ENCODE results near the gene TRPV5. TPM values are rescaled to one million over a fixed set of nuclear protein-coding genes. Genes with fewer than 3 reads are reported as not detected.

TRPV5 gene
- total RNA-seq, 3 donors from 2014 or later (not counting 1 experiment from before 2014, with no cell fraction given), result not detected

DNA sequence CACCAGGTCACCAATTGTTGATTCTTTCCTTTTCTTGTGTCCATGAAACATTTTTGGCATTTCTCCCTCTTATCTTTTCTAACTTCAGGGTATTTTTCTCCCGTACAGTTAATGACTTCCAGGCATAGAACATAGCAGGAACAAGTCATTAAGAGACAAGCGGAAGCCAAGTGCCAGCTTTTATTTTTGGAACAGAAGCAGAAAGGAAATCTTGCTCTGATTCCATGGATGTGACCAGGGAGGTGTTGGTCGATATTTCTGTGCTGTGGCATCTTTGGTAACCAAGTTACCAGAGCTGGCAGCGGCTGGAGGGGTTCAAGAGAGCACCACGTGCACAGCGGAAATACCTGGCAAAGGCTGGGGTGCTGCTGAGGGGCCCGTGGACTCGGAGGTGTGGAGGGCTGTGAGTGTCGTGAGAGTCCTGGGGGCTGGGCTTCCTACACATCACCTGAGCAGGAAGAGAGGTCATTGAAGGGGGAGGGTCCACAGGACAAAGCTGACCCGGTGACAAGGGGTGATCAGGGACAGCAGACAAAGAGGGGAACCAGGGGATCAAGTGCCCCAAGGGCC lies 7.5 kb upstream of the TRPV5 start:
- Mint-ChIP-seq H3K27me3 (ENCODE audit: low read depth in 2 of 2) (peaks cover 10 to 16% of the 10 kb centered on the region in 2 donors), H3K4me3 (no peak overlapping the region), H3K9me3 (no peaks in the 10 kb centered on the region), H3K36me3 (no peaks in the 10 kb centered on the region), H3K27ac (no peak overlapping the region), H3K4me1 (no peaks in the 10 kb centered on the region)
- Histone ChIP-seq H3K27ac (ENCODE audit: low read length) (no peak overlapping the region), H3K27me3 (ENCODE audit: control insufficient read depth, insufficient read depth, low read length) (no peaks in the 10 kb centered on the region), H3K36me3 (ENCODE audit: control insufficient read depth, insufficient read depth, low read length) (no peaks in the 10 kb centered on the region), H3K9me3 (ENCODE audit: control insufficient read depth, insufficient read depth, low read length) (no peaks in the 10 kb centered on the region), H3K4me1 (ENCODE audit: control insufficient read depth, insufficient read depth, low read length) (no peaks in the 10 kb centered on the region), H3K4me3 (ENCODE audit: low read length) (no peak overlapping the region)
- TF ChIP-seq, protein P1, sequence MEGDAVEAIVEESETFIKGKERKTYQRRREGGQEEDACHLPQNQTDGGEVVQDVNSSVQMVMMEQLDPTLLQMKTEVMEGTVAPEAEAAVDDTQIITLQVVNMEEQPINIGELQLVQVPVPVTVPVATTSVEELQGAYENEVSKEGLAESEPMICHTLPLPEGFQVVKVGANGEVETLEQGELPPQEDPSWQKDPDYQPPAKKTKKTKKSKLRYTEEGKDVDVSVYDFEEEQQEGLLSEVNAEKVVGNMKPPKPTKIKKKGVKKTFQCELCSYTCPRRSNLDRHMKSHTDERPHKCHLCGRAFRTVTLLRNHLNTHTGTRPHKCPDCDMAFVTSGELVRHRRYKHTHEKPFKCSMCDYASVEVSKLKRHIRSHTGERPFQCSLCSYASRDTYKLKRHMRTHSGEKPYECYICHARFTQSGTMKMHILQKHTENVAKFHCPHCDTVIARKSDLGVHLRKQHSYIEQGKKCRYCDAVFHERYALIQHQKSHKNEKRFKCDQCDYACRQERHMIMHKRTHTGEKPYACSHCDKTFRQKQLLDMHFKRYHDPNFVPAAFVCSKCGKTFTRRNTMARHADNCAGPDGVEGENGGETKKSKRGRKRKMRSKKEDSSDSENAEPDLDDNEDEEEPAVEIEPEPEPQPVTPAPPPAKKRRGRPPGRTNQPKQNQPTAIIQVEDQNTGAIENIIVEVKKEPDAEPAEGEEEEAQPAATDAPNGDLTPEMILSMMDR (IDR thresholded peaks at IDR 0.05), result no peak
- DNase-seq, result no peak
- ATAC-seq, result no peak
- intact Hi-C loops (cut with micrococcal nuclease), result no loop called here
- 75% methylated on average over 10 of the region's 10 CpGs for WGBS (ENCODE audit: insufficient coverage)

DNA sequence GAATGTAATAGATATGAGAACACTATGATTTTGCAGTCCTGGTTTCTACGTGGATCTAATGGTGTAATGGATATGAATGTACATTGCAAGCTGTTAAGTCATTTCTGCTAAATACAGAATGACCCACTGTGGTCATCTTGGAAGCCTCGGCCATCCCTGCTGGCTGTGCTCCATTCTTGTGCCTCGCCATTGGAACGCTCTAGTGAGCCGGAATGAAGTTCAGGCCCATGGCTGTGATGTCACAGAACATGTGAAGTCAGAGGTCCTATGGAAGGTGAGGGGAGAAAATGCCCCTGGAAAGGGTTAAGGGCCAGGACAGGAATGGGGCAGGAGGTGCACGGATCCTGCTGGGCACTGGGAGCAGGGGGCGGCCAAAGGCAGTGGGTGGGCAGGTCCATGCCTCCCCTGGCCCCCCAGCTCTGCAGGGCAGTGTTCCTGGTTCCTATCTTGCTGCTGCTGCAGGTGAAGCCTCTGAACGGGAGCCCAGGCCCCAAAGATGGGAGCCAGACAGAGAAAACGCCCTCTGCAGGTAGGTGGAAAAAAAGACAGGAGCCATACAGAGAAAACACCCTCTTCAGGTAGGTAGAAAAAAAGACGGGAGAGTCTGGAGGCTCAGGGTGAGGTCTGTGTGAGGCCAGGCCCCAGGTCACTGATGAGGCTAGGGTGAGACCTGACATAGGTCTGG lies 5.8 kb upstream of the TRPV5 start, which contains the start of gene LLCFC1:
Gene LLCFC1 (plus strand): TSS at position 259 of the 685 bp plus-strand sequence. CDS start 138 bp downstream, at position 397.
- Mint-ChIP-seq H3K27me3 (ENCODE audit: low read depth in 2 of 2) (peaks cover 6 to 10% of the 10 kb centered on the region in 2 donors), H3K4me3 (no peak within 1 kb of the TSS), H3K4me1 (no peaks in the 10 kb centered on the region), H3K36me3 (no peaks in the 10 kb centered on the region), H3K27ac (no peak within 1 kb of the TSS), H3K9me3 (no peaks in the 10 kb centered on the region)
- Histone ChIP-seq H3K4me3 (ENCODE audit: low read length) (no peak within 1 kb of the TSS), H3K9me3 (ENCODE audit: control insufficient read depth, insufficient read depth, low read length) (no peaks in the 10 kb centered on the region), H3K27me3 (ENCODE audit: control insufficient read depth, insufficient read depth, low read length) (no peaks in the 10 kb centered on the region), H3K27ac (ENCODE audit: low read length) (no peak within 1 kb of the TSS), H3K4me1 (ENCODE audit: control insufficient read depth, insufficient read depth, low read length) (no peaks in the 10 kb centered on the region), H3K36me3 (ENCODE audit: control insufficient read depth, insufficient read depth, low read length) (no peaks in the 10 kb centered on the region)
- DNase-seq, result peak in 1 of 2 donors; percentile 27
- ATAC-seq, result no peak
- intact Hi-C loops (cut with micrococcal nuclease), result no loop called here
- WGBS (ENCODE audit: insufficient coverage), result 80% methylated on average over 10 of the region's 10 CpGs
- TF ChIP-seq, protein P1 (IDR thresholded peaks at IDR 0.05), result no peak

GRCh38 chr7:142938611-142939010 lies 5.1 kb upstream of the TRPV5 start:
- 95% methylated on average over 4 of the region's 4 CpGs for WGBS (ENCODE audit: insufficient coverage)
- no peaks in the 10 kb centered on the region for H3K4me1 ChIP-seq (ENCODE audit: control insufficient read depth, insufficient read depth, low read length)
- TF ChIP-seq, protein P1 (IDR thresholded peaks at IDR 0.05), result no peak
- intact Hi-C loops (cut with micrococcal nuclease), result no loop called here
- H3K36me3 Mint-ChIP-seq, result no peaks in the 10 kb centered on the region
- no peak overlapping the region for H3K4me3 ChIP-seq (ENCODE audit: low read length)
- DNase-seq, result no peak
- no peak overlapping the region for H3K27ac Mint-ChIP-seq
- no peaks in the 10 kb centered on the region for H3K27me3 ChIP-seq (ENCODE audit: control insufficient read depth, insufficient read depth, low read length)
- no peaks in the 10 kb centered on the region for H3K4me1 Mint-ChIP-seq
- no peaks in the 10 kb centered on the region for H3K9me3 ChIP-seq (ENCODE audit: control insufficient read depth, insufficient read depth, low read length)
- H3K4me3 Mint-ChIP-seq, result no peak overlapping the region
- H3K27me3 Mint-ChIP-seq (ENCODE audit: low read depth in 2 of 2), result peaks cover 8 to 10% of the 10 kb centered on the region in 2 donors
- H3K27ac ChIP-seq (ENCODE audit: low read length), result no peak overlapping the region
- ATAC-seq, result no peak
- no peaks in the 10 kb centered on the region for H3K9me3 Mint-ChIP-seq
- H3K36me3 ChIP-seq (ENCODE audit: control insufficient read depth, insufficient read depth, low read length), result no peaks in the 10 kb centered on the region

Data from natural killer cell (primary cell).